D721Med (cell line): ENCODE measurements around the gene PPIL3.
"Not testable (repeated sequence)": the region's sequence is repeated elsewhere in the genome, so short reads cannot be mapped to it uniquely, and the experiment has no call there.

Source experiments
- DNase-seq: peaks from one replicate; pipeline ENCODE4 v3.0.0; 2011; ENCODE audit warnings: low spot score; ENCODE audit not compliant: insufficient read length
- FAIRE-seq: peaks from 2 replicates; lab custom pipeline; 2011; peaks lifted over from hg19 to GRCh38; lab: Jason Lieb, UNC
- TF ChIP-seq, protein P1 (sequence below): IDR thresholded peaks from 2 replicates; pipeline ENCODE4 v1.5.1; 2012; ENCODE audit warnings: mild to moderate bottlenecking, control low read depth; ENCODE audit not compliant: insufficient read depth; ENCODE audit errors: missing control alignments

PPIL3 gene

DNA sequence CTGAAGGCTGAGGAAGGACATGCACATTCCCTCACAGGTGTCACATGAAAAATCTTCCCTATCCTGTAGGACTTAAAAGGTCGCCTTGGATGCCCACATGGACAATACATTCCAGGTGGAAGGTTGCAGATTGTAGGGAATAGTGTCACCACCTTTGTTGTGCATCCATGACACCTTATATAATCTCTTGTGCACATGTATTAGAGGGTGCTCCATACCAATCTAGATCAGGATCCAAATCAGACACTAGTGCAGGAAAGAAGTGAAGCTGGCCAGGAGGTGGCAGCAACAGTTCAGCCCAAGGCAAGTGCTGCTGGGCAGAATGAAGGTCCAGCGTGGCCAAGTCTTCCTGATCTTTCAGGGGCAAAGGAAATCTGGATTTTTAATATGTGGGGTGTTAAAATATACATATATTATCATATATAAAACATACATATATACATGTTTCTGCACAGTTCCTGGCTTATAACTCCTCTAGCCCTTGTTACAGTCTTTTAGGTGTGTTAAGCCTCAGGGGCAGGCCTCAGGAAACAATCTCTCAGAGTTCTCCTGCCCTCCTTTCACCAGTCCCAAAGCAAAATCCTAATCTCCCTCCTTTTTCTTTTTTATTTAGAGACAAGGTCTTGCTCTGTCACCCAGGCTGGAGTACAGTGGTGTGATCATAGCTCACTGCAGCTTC, 16.9 kb upstream of the PPIL3 start:
- TF ChIP-seq, protein P1, sequence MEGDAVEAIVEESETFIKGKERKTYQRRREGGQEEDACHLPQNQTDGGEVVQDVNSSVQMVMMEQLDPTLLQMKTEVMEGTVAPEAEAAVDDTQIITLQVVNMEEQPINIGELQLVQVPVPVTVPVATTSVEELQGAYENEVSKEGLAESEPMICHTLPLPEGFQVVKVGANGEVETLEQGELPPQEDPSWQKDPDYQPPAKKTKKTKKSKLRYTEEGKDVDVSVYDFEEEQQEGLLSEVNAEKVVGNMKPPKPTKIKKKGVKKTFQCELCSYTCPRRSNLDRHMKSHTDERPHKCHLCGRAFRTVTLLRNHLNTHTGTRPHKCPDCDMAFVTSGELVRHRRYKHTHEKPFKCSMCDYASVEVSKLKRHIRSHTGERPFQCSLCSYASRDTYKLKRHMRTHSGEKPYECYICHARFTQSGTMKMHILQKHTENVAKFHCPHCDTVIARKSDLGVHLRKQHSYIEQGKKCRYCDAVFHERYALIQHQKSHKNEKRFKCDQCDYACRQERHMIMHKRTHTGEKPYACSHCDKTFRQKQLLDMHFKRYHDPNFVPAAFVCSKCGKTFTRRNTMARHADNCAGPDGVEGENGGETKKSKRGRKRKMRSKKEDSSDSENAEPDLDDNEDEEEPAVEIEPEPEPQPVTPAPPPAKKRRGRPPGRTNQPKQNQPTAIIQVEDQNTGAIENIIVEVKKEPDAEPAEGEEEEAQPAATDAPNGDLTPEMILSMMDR, result peak; percentile 81
- no peak for FAIRE-seq
- DNase-seq, result peak; percentile 24

DNA sequence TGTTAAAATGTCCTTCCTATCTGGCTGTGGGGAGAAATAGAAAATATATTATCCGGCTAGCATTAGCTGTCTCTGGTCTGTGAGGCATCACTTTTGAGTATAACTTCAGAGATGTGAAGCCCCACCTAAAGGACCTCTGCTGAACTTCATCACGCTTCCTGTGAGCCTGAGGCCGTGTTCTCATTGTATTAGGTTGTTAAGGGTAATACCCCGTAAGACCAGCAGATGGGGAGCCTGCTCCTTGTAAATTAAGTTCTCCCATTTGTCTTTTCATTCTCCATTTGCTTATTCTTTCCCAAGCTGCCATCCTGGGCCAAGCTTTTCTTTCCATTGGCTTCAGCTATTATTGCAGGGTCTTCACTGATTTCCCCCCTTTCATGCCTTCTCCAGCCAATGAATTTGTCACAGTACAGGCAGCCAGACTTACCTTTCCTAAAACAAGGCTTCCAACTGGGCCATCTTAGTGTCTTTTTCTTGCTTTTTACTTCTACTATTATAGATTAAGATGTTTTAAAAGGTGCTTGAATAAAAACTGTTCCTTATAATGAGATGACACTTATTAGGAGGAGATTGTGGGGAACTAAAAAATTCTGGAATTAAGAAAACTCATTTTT, 12.7 kb upstream of the PPIL3 start:
- FAIRE-seq (peak; percentile 29), DNase-seq (peak; percentile 38)
- TF ChIP-seq, protein P1, result peak; percentile 75

DNA sequence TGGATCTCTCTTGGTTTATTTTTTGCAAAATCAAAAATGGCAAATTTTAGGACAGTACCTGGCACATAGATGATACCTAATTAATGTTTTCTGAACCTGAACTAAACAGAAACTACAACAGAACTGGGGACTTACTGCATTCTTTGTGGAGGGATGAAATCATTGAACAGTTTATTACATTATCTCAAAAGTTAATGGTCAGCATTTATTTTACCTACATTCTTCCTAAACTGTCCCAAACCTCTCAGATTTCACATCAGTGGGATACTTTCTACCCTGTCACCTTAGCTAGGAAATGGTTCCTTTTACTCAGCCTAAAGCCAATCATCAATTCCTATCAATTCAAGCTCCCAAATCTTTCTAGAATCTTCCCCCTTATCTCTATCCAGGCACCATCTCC, 10.6 kb upstream of the PPIL3 start:
- TF ChIP-seq, protein P1, result no peak
- DNase-seq (no peak), FAIRE-seq (no peak)

DNA sequence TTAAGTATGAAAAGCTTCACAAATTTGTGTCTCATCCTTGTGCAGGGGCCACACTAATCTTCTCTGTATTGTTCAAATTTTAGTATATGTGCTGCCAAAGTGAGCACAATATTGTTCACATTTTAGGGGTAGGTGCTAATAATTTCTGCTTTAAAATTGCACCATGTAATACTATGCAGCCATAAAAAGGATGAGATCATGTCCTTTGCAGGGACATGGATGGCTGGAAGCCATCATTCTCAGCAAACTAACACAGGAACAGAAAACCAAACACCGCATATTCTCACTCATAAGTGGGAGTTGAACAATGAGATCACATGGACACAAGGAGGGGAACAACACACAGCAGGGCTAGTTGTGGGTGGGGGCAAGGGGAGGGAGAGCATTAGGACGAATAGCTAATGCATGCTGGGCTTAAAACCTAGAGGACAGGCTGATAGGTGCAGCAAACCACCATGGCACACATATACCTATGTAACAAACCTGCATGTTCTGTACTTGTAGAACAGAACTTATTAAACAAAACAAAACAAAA, 7.1 kb downstream of the PPIL3 start:
- not testable (repeated sequence) for DNase-seq, FAIRE-seq

DNA sequence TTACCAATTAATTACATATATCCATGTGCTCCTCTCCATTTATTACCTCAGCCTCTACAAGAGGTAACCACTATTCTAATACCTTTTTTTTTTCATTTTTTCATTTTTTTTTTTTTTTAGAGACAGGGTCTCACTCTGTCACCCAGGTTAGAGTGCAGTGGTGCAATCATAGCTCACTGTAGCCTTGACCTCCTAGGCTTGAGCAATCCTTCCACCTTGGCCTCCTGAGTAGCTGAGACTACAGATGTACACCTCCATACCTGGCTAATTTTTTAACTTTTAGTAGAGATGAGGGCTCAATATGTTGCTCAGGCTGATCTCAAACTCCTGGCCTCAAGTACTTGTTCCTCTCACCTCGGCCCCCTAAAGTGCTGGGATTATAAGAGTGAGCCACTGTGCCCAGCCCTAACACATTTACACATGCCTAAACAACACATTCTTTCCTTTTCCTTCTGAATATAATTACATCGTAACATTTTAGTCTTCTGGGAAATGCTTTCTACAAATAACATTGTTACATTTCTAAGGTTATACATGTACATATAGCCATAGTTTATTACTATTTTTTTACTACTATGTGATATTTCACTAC, 10.5 kb downstream of the PPIL3 start:
- TF ChIP-seq, protein P1, result no peak
- FAIRE-seq (no peak), DNase-seq (no peak)

DNA sequence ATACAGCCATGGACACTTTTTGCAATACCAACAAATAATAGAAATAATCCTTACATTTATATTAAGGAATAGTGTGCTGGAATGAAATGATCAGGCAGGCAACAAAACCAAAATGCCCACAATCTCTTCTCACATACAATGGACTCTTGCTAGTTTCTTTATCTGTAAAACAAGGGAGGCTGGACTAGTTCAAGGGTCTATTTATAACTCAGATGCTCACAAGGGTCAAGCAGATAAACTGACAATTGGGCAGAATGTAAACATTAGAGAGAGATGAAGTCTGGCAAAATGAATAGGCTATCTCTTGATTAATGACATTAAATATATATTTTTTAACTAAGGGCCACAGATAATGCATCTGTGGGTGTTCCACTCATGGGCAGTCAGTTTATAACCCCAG, 11.4 kb downstream of the PPIL3 start:
- TF ChIP-seq, protein P1, result no peak
- FAIRE-seq (no peak), DNase-seq (no peak)

DNA sequence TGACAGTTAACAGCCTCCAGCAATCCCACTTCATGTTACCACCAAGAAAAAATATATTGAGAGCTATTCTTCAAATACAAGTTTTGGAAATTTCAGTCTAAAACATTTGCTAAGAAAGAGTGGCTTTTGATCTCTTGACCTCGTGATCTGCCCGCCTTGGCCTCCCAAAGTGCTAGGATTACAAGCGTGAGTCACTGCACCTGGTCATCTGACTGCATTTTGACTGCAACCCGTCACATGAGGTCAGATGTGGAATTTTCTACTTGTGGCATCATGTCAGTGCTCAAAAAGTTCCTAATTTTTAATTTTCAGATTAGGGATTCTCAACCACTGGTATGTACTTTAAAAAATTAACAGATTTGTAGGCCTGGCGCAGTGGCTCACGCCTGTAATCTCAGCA, 15.3 kb downstream of the PPIL3 start:
- TF ChIP-seq, protein P1, result no peak
- FAIRE-seq, result no peak
- DNase-seq, result no peak
